NCI-H2196 treated with DMSO at 0.1 percent for 48 hours (cell line): ENCODE data around the gene ENAM.
"Not testable (repeated sequence)": the region's sequence is repeated elsewhere in the genome, so short reads cannot be mapped to it uniquely, and the experiment has no call there.

Experiments
- DNase-seq: peaks from one replicate; lab custom pipeline; 2025; ENCODE audit not compliant: unreplicated experiment; lab: John Stamatoyannopoulos, UW

ENAM gene

GRCh38 chr4:70624226-70624793 is 4.2 kb upstream of the ENAM start:
- no peak for DNase-seq

GRCh38 chr4:70627620-70628019 is 924 bp upstream of the ENAM start:
- no peak for DNase-seq

- no peak for DNase-seq
Measured at GRCh38 chr4:70629469-70630090, 1.0 kb downstream of the ENAM start.

GRCh38 chr4:70630162-70630561 is 1.6 kb downstream of the ENAM start:
- no peak for DNase-seq

- DNase-seq = no peak
Measured at GRCh38 chr4:70632028-70632427, 3.5 kb downstream of the ENAM start.

GRCh38 chr4:70634482-70634881 is 5.9 kb downstream of the ENAM start:
- no peak for DNase-seq

GRCh38 chr4:70637239-70637913 is 8.8 kb downstream of the ENAM start:
- no peak for DNase-seq

- DNase-seq = no peak
Measured at GRCh38 chr4:70640192-70640591, 11.6 kb downstream of the ENAM start.

GRCh38 chr4:70650741-70651140 is 22.2 kb downstream of the ENAM start:
- not testable (repeated sequence) for DNase-seq

GRCh38 chr4:70651864-70652506 is 23.4 kb downstream of the ENAM start:
- no peak for DNase-seq

GRCh38 chr4:70654605-70655011 is 26.1 kb downstream of the ENAM start:
- no peak for DNase-seq

GRCh38 chr4:70657326-70657725 is 28.8 kb downstream of the ENAM start:
- no peak for DNase-seq

GRCh38 chr4:70658418-70658817 is 29.9 kb downstream of the ENAM start:
- no peak for DNase-seq

GRCh38 chr4:70660106-70660505 is 31.6 kb downstream of the ENAM start:
- no peak for DNase-seq

- not testable (repeated sequence) for DNase-seq
Measured at GRCh38 chr4:70661309-70661922, 32.9 kb downstream of the ENAM start.

- no peak for DNase-seq
Measured at GRCh38 chr4:70666369-70666768, 37.8 kb downstream of the ENAM start, which contains the start of gene JCHAIN. TSS of gene JCHAIN (minus strand) at chr4:70666508. CDS start at chr4:70666490, 18 bp downstream.

GRCh38 chr4:70667740-70668535 is 39.4 kb downstream of the ENAM start:
- DNase-seq = no peak

- DNase-seq = no peak
Measured at GRCh38 chr4:70670332-70671014, 41.9 kb downstream of the ENAM start.

GRCh38 chr4:70671091-70671490 is 42.5 kb downstream of the ENAM start:
- DNase-seq = no peak

GRCh38 chr4:70674191-70674590 is 45.6 kb downstream of the ENAM start:
- DNase-seq = no peak
